ENCODE results near the gene SLC6A13.

SLC6A13 gene

DNA sequence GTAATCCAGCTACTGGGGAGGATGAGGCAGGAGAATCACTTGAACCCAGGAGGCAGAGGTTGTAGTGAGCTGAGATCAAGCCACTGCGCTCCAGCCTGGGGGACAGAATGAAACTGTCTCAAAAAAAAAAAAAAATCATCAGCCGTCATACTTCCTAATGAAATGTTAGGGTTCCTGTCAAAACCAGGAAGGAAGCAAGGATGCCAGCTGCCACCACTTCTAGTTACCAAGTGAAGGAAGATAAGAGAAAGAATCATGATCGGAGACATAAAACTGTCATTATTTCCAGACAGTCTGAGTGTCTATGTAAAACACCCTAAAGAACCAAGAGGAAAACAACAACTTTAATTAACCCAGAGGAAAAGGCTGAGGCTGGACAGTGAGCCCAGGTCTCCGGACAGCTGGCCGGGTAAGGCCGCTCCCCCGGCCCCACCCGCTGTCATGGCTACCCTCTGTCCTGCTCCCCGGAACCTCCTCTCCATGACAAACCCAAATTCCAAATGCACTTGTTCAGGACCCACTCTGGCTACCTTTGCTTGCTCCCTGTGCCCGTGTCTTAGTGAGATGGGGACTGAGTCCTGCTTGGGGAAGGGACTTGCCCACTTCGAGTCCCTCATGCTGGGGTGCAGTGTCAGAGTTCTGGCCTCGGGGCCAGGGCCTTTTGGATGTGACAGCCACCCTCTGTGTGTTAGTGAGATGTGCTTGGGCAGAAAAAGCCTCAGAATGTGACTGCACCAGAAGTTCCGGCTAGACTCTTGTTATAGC is 77.6 kb downstream of the SLC6A13 start:
- no peak for DNase-seq (ENCODE audit: low spot score)
- Histone ChIP-seq H3K4me3 (no peak overlapping the region), H3K27ac (no peak overlapping the region)
- no peak for TF ChIP-seq CTCF (IDR thresholded peaks at IDR 0.05)

DNA sequence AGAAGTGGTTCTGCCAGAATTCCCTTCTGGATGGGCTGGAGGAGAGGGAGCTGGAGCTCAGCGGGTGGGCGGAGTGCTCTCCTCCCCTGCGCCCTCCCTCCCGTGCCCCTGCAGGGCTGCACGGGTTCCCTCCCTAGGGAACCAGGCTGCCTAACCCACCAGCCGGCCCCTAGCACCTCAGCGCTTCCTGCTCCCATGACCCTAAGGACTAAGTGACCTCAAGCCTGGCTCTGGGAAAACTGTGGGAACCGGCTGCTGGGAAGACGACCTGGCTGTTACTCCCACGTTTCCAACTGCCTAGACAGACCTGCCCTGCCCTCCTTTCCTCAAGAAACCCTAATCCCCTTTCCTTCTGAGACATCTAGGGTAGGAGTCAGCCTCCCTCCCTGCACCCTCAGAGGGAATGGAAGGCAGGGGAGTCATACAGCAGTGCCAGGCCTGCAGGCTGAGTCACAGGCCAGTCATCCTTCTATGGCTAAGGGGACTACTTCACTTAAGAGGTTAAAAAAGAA is 80.2 kb downstream of the SLC6A13 start:
- no peak overlapping the region for H3K27ac ChIP-seq
- DNase-seq (ENCODE audit: low spot score) = no peak

GRCh38 chr12:181921-182320 is 80.7 kb downstream of the SLC6A13 start:
- TF ChIP-seq CTCF (IDR thresholded peaks at IDR 0.05) = no peak
- no peak for DNase-seq (ENCODE audit: low spot score)
- Histone ChIP-seq H3K27ac (no peak overlapping the region), H3K4me3 (no peak overlapping the region)

More for the DNA sequence above, 80.2 kb downstream of the SLC6A13 start:
- TF ChIP-seq CTCF (IDR thresholded peaks at IDR 0.05) = no peak
- no peak overlapping the region for H3K4me3 ChIP-seq

GRCh38 chr12:180445-180844 is 82.2 kb downstream of the SLC6A13 start:
- no peak overlapping the region for H3K4me3 ChIP-seq
- DNase-seq (ENCODE audit: low spot score) = no peak
- no peak overlapping the region for H3K27ac ChIP-seq
- no peak for TF ChIP-seq CTCF (IDR thresholded peaks at IDR 0.05)

DNA sequence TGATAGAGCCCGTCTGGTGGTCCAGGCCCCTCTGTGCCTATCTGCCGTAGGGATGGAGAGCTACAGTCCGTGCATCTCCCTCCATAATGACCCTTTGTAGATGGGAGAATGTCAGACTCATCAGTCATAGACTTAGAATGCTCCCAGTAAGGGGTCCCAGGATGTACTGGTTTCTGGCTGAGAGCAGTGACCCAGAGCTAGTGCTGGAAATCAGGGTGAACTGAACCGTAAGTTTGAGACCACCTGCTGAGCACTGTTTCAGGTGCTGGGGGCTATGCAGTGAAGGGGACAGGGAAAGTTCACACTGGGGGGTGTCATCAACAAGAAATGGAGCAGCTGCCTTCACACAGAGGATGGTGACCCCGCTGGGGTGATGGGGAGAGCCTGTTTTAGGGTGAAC is 82.8 kb downstream of the SLC6A13 start:
- DNase-seq (ENCODE audit: low spot score) = no peak
- H3K4me3 ChIP-seq = no peak overlapping the region
- TF ChIP-seq CTCF (IDR thresholded peaks at IDR 0.05) = no peak
- no peak overlapping the region for H3K27ac ChIP-seq

DNA sequence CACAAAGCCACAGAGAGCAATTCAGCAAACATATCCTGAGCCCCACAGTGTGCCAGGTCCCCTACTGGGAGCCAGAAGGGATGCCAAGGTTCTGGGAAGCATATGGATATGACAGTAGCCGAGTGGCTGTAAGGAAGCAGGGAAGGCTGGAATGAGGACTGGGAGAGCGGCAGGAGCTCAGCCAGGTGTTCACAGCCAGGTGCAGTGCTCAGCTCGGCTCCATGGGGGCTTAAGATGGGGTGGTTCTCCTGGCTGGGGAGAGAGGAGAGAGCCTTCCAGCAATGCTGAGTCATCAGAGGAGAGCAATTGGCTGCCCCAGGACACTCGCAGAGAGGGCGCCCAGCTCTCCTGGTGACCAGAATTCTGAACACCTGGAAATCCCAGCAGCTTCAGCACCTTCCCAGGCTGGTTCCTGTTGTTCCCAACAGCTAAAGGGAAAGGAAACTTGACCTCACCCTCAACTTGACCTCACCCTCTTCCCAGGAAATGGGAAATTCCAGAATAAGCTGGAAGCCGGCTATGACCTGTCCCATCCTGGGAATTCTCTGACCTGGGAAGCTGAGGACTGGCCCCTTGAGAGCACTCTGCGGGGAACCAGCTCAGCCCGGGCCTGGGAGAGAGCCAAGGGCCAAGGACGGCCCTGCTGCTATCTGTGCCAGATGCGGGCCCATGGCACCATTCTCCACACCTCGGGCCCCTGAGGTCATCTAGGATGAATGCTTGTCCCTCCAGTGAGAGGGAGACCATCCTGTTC is 83.3 kb downstream of the SLC6A13 start:
- H3K4me3 ChIP-seq = no peak overlapping the region
- TF ChIP-seq CTCF (IDR thresholded peaks at IDR 0.05) = no peak
- no peak for DNase-seq (ENCODE audit: low spot score)
- no peak overlapping the region for H3K27ac ChIP-seq

- no peak for TF ChIP-seq CTCF (IDR thresholded peaks at IDR 0.05)
- Histone ChIP-seq H3K27ac (no peak overlapping the region), H3K4me3 (no peak overlapping the region)
- no peak for DNase-seq (ENCODE audit: low spot score)
Observed at GRCh38 chr12:178829-179109, 83.9 kb downstream of the SLC6A13 start.

All from coronary artery (tissue), 2 donors.